ENCODE data around the gene TIPARP.

Gene TIPARP

GRCh38 chr3:156678197-156678596, 3.8 kb downstream of the TIPARP start:
- no peak overlapping the region for H3K27ac ChIP-seq
- TF ChIP-seq, protein P1, sequence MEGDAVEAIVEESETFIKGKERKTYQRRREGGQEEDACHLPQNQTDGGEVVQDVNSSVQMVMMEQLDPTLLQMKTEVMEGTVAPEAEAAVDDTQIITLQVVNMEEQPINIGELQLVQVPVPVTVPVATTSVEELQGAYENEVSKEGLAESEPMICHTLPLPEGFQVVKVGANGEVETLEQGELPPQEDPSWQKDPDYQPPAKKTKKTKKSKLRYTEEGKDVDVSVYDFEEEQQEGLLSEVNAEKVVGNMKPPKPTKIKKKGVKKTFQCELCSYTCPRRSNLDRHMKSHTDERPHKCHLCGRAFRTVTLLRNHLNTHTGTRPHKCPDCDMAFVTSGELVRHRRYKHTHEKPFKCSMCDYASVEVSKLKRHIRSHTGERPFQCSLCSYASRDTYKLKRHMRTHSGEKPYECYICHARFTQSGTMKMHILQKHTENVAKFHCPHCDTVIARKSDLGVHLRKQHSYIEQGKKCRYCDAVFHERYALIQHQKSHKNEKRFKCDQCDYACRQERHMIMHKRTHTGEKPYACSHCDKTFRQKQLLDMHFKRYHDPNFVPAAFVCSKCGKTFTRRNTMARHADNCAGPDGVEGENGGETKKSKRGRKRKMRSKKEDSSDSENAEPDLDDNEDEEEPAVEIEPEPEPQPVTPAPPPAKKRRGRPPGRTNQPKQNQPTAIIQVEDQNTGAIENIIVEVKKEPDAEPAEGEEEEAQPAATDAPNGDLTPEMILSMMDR (conservative IDR thresholded peaks at IDR 0.05), result no peak

GRCh38 chr3:156680243-156680914, 6.0 kb downstream of the TIPARP start:
- H3K27ac ChIP-seq, result peak overlapping the region; percentile 81
- TF ChIP-seq, protein P1 (conservative IDR thresholded peaks at IDR 0.05), result no peak

DNA sequence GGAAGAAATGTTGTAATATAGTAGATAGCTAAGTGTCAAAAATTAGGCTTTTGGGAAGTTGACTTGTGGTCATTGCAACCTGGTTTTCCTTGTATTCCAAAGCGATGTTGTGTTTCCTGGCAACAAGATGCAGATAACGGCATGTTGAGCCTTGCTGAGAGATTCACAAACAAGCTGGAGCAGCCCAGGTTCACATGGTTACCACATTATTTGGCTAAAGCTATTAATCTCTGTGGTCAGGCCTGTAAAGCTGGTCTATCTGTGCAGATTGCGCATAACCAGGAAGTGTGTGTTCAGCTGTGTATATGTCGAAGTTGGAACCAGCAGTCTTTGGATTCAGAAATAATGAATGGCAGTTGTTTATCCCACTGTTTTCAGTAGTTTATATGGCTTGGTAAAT, 6.6 kb downstream of the TIPARP start:
- TF ChIP-seq, protein P1 (conservative IDR thresholded peaks at IDR 0.05), result no peak
- peak overlapping the region; percentile 81 for H3K27ac ChIP-seq

DNA sequence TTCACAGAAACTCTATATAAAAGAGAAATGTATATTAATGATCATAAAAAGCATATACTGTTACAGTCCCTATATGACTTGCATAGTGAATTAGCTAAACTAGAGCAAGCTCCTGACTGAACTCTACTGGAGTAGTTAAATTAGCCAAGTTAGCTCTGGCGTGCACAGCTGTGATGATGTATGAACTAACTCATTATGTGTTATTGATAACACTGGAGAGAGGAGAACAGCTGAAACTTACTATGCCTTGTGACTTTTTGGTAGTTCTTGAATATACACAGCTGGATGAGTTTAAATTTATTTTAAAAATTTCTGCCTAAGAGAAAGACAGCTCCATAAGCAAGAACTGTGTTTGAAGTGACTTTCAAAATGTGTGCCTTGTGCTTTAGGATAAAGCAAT, 8.1 kb downstream of the TIPARP start:
- TF ChIP-seq, protein P1 (conservative IDR thresholded peaks at IDR 0.05), result no peak
- peak overlapping the region; percentile 81 for H3K27ac ChIP-seq

DNA sequence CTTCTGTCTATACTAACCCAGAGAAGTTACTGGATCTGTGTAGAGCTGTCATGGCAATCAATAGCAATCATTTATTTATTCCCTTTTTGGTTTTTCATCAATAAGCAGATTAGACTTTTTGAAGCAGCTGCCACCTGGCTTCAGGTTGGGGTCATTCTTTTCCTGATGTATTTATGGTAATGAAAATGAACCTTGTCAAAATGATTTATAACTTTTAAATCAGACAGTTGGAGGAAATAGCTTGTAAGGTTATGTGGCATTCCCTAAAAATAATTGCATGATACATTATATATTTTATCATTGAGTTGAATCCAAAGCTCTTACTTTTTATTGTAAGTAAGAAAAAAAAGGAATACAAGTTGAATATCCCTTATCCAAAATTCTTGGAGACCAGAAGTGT, 8.6 kb downstream of the TIPARP start:
- no peak overlapping the region; the same call in 1 of the 2 replicates for H3K27ac ChIP-seq
- TF ChIP-seq, protein P1 (conservative IDR thresholded peaks at IDR 0.05), result no peak

- TF ChIP-seq, protein P1 (conservative IDR thresholded peaks at IDR 0.05), result no peak
- no peak overlapping the region for H3K27ac ChIP-seq
These were observed 10.8 kb downstream of the TIPARP start for GRCh38 chr3:156685198-156685597.

- TF ChIP-seq, protein P1 (conservative IDR thresholded peaks at IDR 0.05), result no peak
- H3K27ac ChIP-seq, result no peak overlapping the region
These were observed 11.4 kb downstream of the TIPARP start for GRCh38 chr3:156685752-156686151.

Measured in VCaP (cell line).